T-cell (primary cell): Measurements from ENCODE around the gene TRAF4. TPM values are rescaled to one million over a fixed set of nuclear protein-coding genes. Genes with fewer than 3 reads are reported as not detected.
"Not testable (repeated sequence)": the region's sequence is repeated elsewhere in the genome, so short reads cannot be mapped to it uniquely, and the experiment has no call there.

Experiments
- ATAC-seq, 4 experiments: fragments of 200-7000 bp in 3 of 4; fragments of 150-1000 bp in 1 of 4; cut with Tn5 transposase; replicated peaks in 1 of 4; 1 replicate in 3 of 4; 2 replicates in 1 of 4; pipeline ENCODE4 v1.10.0; 2021; ENCODE audit warnings: moderate library complexity in 3 of 4, mild to moderate bottlenecking in 2 of 4, moderate number of reproducible peaks in 1 of 4
- CTCF ChIA-PET, 2 donors: fragments of 300-600 bp; sonication (Branson Sonifier 250); formaldehyde crosslinking; loops; one replicate each; lab custom pipeline; 2022; ENCODE audit warnings: antibody characterized with exemption in 2 of 2; lab: Charles Lee
- POLR2A ChIA-PET, 2 donors: fragments of 300-600 bp; sonication (Branson Sonifier 250); formaldehyde crosslinking; loops; one replicate each; lab custom pipeline; 2022; ENCODE audit warnings: antibody characterized with exemption in 2 of 2; lab: Charles Lee
- DNase-seq, 35 experiments: peaks; one replicate each; pipeline versions ENCODE4 v3.0.0 to v3.0.0-alpha.2; 2013 to 2023
- H3K27ac ChIP-seq: one replicate; pipeline ENCODE4 v1.5.1; 2013; ENCODE audit warnings: low read length
- H3K27me3 ChIP-seq, 2 experiments: replicated peaks in 1 of 2; 1 replicate in 1 of 2; 2 replicates in 1 of 2; pipeline versions ENCODE4 v1.6.1 to v1.7.0; 2013; ENCODE audit warnings: low read length in 1 of 2, mixed read lengths in 1 of 2; ENCODE audit not compliant: control insufficient read depth in 2 of 2, insufficient read depth in 2 of 2; ENCODE audit errors: extremely low read depth in 1 of 2
- H3K36me3 ChIP-seq, 2 donors: 1 replicate in 1 of 2; 2 replicates in 1 of 2; pipeline versions ENCODE4 v1.6.1 to v1.7.0; 2013; ENCODE audit warnings: low read length in 1 of 2; ENCODE audit not compliant: control insufficient read depth in 2 of 2, insufficient read depth in 1 of 2; ENCODE audit errors: extremely low read depth in 1 of 2
- H3K4me1 ChIP-seq, 2 experiments: 1 replicate in 1 of 2; 2 replicates in 1 of 2; pipeline versions ENCODE4 v1.6.1 to v1.7.0; 2013; ENCODE audit warnings: low read length in 2 of 2, mixed read lengths in 1 of 2; ENCODE audit not compliant: insufficient read depth in 2 of 2, control insufficient read depth in 1 of 2; ENCODE audit errors: extremely low read depth in 1 of 2
- H3K4me3 ChIP-seq, 2 donors: 1 replicate in 1 of 2; 2 replicates in 1 of 2; pipeline versions ENCODE4 v1.5.1 to v1.7.0; 2013; ENCODE audit warnings: mild to moderate bottlenecking in 2 of 2, low read length in 1 of 2, moderate library complexity in 1 of 2; ENCODE audit not compliant: control insufficient read depth in 1 of 2; ENCODE audit errors: extremely low read depth in 1 of 2
- H3K9me3 ChIP-seq: 2 replicates; pipeline ENCODE4 v1.7.0; 2013
- H3K27ac Mint-ChIP-seq, 2 donors: one replicate each; pipeline ENCODE4 v1.8.0; 2020 to 2021; ENCODE audit warnings: mild to moderate bottlenecking in 2 of 2, mixed read lengths in 2 of 2
- H3K27me3 Mint-ChIP-seq, 2 donors: one replicate each; pipeline ENCODE4 v1.8.0; 2021 to 2022; ENCODE audit warnings: mixed read lengths in 2 of 2
- H3K36me3 Mint-ChIP-seq: one replicate; pipeline ENCODE4 v1.8.0; 2021; ENCODE audit warnings: mixed read lengths
- H3K4me1 Mint-ChIP-seq, 3 donors: one replicate each; pipeline ENCODE4 v1.8.0; 2020 to 2022; ENCODE audit warnings: mixed read lengths in 3 of 3, mild to moderate bottlenecking in 1 of 3
- H3K4me3 Mint-ChIP-seq, 3 donors: one replicate each; pipeline ENCODE4 v1.8.0; 2020 to 2022; ENCODE audit warnings: mild to moderate bottlenecking in 3 of 3, mixed read lengths in 3 of 3, moderate library complexity in 3 of 3
- H3K9me3 Mint-ChIP-seq, 3 donors: one replicate each; pipeline ENCODE4 v1.8.0; 2020 to 2022; ENCODE audit warnings: mixed read lengths in 3 of 3
- WGBS: methylation state at CpG from one replicate; pipeline ENCODE4 v1.1.5; 2013; ENCODE audit warnings: missing lambda C conversion rate; ENCODE audit not compliant: insufficient coverage; 5-methylcytosine and 5-hydroxymethylcytosine counted together
- total RNA-seq, 35 experiments: library from RNA in 6 of 35; stranded (reverse) in 6 of 35; fragments of 120-200 nt in 1 of 35; gene quantifications; one replicate each; pipeline versions ENCODE4 v1.2.1 to v1.2.4 and lab custom pipeline; 2013 to 2026

TRAF4 gene
- total RNA-seq, 5 donors from 2014 or later (not counting 1 experiment from before 2014, with no cell fraction given), result 37.5 to 226 (median 42.5) TPM

GRCh38 chr17:28723159-28723835, 20.5 kb upstream of the TRAF4 start:
- ChIA-PET CTCF (interaction anchor here in 1 of 2 donors (1.0 to 1.1 kb wide), 2 partner anchors 12 to 21 kb away, joined by 5 read pairs; partner anchors contain the start of gene PROCA1), POLR2A (interaction anchor here in 1 of 2 donors (0.7 kb wide), 1 partner anchor 12 kb away, joined by 3 read pairs; the partner anchor contains the start of gene PROCA1)
- Histone ChIP-seq H3K4me3 (no peak overlapping the region), H3K9me3 (no peaks in the 10 kb centered on the region), H3K4me1 (peaks cover 28 to 77% of the 10 kb centered on the region in 2 experiments), H3K27me3 (peaks cover 0 to 1% of the 10 kb centered on the region in 2 experiments), H3K27ac (no peak overlapping the region), H3K36me3 (peaks cover 9 to 42% of the 10 kb centered on the region in 2 donors)
- WGBS, result 80% methylated on average over 1 of the region's 6 CpGs
- DNase-seq (no peak), ATAC-seq (no peak)
- Mint-ChIP-seq H3K27ac (peak overlapping the region in 1 of 2 donors; percentile 62), H3K27me3 (peaks cover 0 to 7% of the 10 kb centered on the region in 2 donors), H3K4me3 (peak overlapping the region in 1 of 3 donors; percentile 49), H3K36me3 (peaks cover 32% of the 10 kb centered on the region), H3K4me1 (peaks cover 69 to 78% (median 78%) of the 10 kb centered on the region in 3 donors), H3K9me3 (no peaks in the 10 kb centered on the region)

GRCh38 chr17:28723836-28724499, 19.8 kb upstream of the TRAF4 start:
- H3K27me3 Mint-ChIP-seq, ATAC-seq, DNase-seq, H3K4me3 ChIP-seq, POLR2A ChIA-PET, H3K27me3 ChIP-seq, H3K9me3 ChIP-seq, H3K27ac ChIP-seq, H3K9me3 Mint-ChIP-seq: not testable (repeated sequence)
- H3K4me3 Mint-ChIP-seq, result peak overlapping the region; percentile 8 to 100 (median 84)
- peaks cover 66 to 78% (median 75%) of the 10 kb centered on the region in 3 donors for H3K4me1 Mint-ChIP-seq
- WGBS, result 79% methylated on average over 2 of the region's 4 CpGs
- H3K36me3 Mint-ChIP-seq, result peaks cover 32% of the 10 kb centered on the region
- H3K27ac Mint-ChIP-seq, result peak overlapping the region; percentile 53 to 62
- H3K36me3 ChIP-seq, result peaks cover 9 to 42% of the 10 kb centered on the region in 2 donors
- H3K4me1 ChIP-seq, result peaks cover 28 to 75% of the 10 kb centered on the region in 2 experiments
- CTCF ChIA-PET, result interaction anchor here in 1 of 2 donors (0.6 to 0.8 kb wide), 2 partner anchors 13 to 27 kb away, joined by 3 to 4 read pairs; partner anchors contain the start of gene PROCA1

- POLR2A ChIA-PET, result no interaction called here
- H3K36me3 ChIP-seq, result peaks cover 9 to 42% of the 10 kb centered on the region in 2 donors
- no peak overlapping the region for H3K4me3 ChIP-seq
- no peaks in the 10 kb centered on the region for H3K27me3 Mint-ChIP-seq
- CTCF ChIA-PET, result interaction anchor here in 1 of 2 donors (0.6 to 0.8 kb wide), 3 partner anchors 13 to 39 kb away, joined by 3 to 4 read pairs (median 4); partner anchors contain the start of gene PROCA1
- ATAC-seq, result no peak
- peak overlapping the region; percentile 54 for H3K27ac ChIP-seq
- H3K9me3 ChIP-seq, result no peaks in the 10 kb centered on the region
- peaks cover 27 to 75% of the 10 kb centered on the region in 2 experiments for H3K4me1 ChIP-seq
- peak overlapping the region; percentile 85 to 87 for H3K27ac Mint-ChIP-seq
- 78% methylated on average over 8 of the region's 10 CpGs for WGBS
- no peaks in the 10 kb centered on the region for H3K9me3 Mint-ChIP-seq
- peaks cover 32% of the 10 kb centered on the region for H3K36me3 Mint-ChIP-seq
- peak overlapping the region; percentile 76 to 100 (median 84) for H3K4me3 Mint-ChIP-seq
- no peaks in the 10 kb centered on the region for H3K27me3 ChIP-seq
- DNase-seq, result no peak
- peaks cover 65 to 78% (median 74%) of the 10 kb centered on the region in 3 donors for H3K4me1 Mint-ChIP-seq
Measured at GRCh38 chr17:28724500-28725165, 19.2 kb upstream of the TRAF4 start.

- Mint-ChIP-seq H3K4me1 (peaks cover 63 to 75% (median 71%) of the 10 kb centered on the region in 3 donors), H3K9me3 (no peaks in the 10 kb centered on the region), H3K27me3 (no peaks in the 10 kb centered on the region), H3K27ac (peak overlapping the region; percentile 85 to 87), H3K36me3 (peaks cover 26% of the 10 kb centered on the region), H3K4me3 (peak overlapping the region; percentile 76 to 100 (median 84))
- WGBS, result 20% methylated on average over 2 of the region's 20 CpGs
- ATAC-seq, result no peak
- Histone ChIP-seq H3K27me3 (no peaks in the 10 kb centered on the region), H3K4me1 (peaks cover 27 to 71% of the 10 kb centered on the region in 2 experiments), H3K27ac (peak overlapping the region; percentile 54), H3K36me3 (peaks cover 9 to 42% of the 10 kb centered on the region in 2 donors), H3K9me3 (no peaks in the 10 kb centered on the region), H3K4me3 (peak overlapping the region; percentile 57 to 87)
- ChIA-PET POLR2A (no interaction called here), CTCF (interaction anchor here in 1 of 2 donors (0.8 kb wide), 1 partner anchor 38 kb away, joined by 4 read pairs; no protein-coding TSS in a partner anchor)
- DNase-seq, result no peak
Measured at GRCh38 chr17:28725166-28725659, 18.6 kb upstream of the TRAF4 start.

- peaks cover 24 to 66% of the 10 kb centered on the region in 2 experiments for H3K4me1 ChIP-seq
- Mint-ChIP-seq H3K27me3 (no peaks in the 10 kb centered on the region), H3K36me3 (peaks cover 21% of the 10 kb centered on the region), H3K27ac (peak overlapping the region; percentile 85 to 87), H3K4me3 (peak overlapping the region; percentile 76 to 100 (median 84)), H3K4me1 (peaks cover 58 to 70% (median 66%) of the 10 kb centered on the region in 3 donors), H3K9me3 (no peaks in the 10 kb centered on the region)
- H3K9me3 ChIP-seq, result no peaks in the 10 kb centered on the region
- H3K27ac ChIP-seq, result peak overlapping the region; percentile 54
- H3K36me3 ChIP-seq, result peaks cover 9 to 40% of the 10 kb centered on the region in 2 donors
- DNase-seq (peak in 2 of 35 experiments; percentile 38 to 57), ATAC-seq (peak in 1 of 4 experiments; percentile 0)
- ChIA-PET CTCF (interaction anchor here (0.6 to 4.2 kb wide), 17 partner anchors 15 to 226 kb away, joined by 3 to 197 read pairs (median 6); partner anchors contain the start of genes PHF12 (in 1 of the 2) and TRAF4 (in 1 of the 2)), POLR2A (interaction anchor here (1.0 to 1.5 kb wide), 2 partner anchors 25 kb away, joined by 3 to 9 read pairs; no protein-coding TSS in a partner anchor)
- peak overlapping the region; percentile 57 to 87 for H3K4me3 ChIP-seq
- no peaks in the 10 kb centered on the region for H3K27me3 ChIP-seq
- 0% methylated on average over 36 of the region's 45 CpGs for WGBS
Measured at GRCh38 chr17:28725660-28726225, 18.1 kb upstream of the TRAF4 start.
